ENCODE data around the gene ESF1.

The ESF1 gene

GRCh38 chr20:13784893-13785715 lies at the start of gene ESF1, which contains the start of gene NDUFAF5:
Gene ESF1, minus strand, starts transcription at chr20:13784919. Its CDS starts 1,779 bp downstream, at chr20:13783140.
Gene NDUFAF5, plus strand, starts transcription at chr20:13785028. Its CDS starts 41 bp downstream, at chr20:13785069.
- DNase-seq (ENCODE audit: low read depth in 2 of 2) = peak; percentile 91

- no peak for DNase-seq (ENCODE audit: low read depth in 2 of 2)
These were observed 46.8 kb upstream of the ESF1 start for GRCh38 chr20:13831476-13831875.

- DNase-seq (ENCODE audit: low read depth in 2 of 2) = no peak
These were observed 40.7 kb upstream of the ESF1 start for GRCh38 chr20:13825465-13825864.

- DNase-seq (ENCODE audit: low read depth in 2 of 2) = no peak
These were observed 39.7 kb upstream of the ESF1 start for GRCh38 chr20:13824459-13824858.

- DNase-seq (ENCODE audit: low read depth in 2 of 2) = no peak
These were observed 37.7 kb upstream of the ESF1 start for GRCh38 chr20:13822459-13822858.

GRCh38 chr20:13821876-13822275 lies 37.2 kb upstream of the ESF1 start:
- peak in 1 of 2 experiments; percentile 19 for DNase-seq (ENCODE audit: low read depth in 2 of 2)

- peak in 1 of 2 experiments; percentile 10 for DNase-seq (ENCODE audit: low read depth in 2 of 2)
These were observed 35.3 kb upstream of the ESF1 start for GRCh38 chr20:13819885-13820645.

- no peak for DNase-seq (ENCODE audit: low read depth in 2 of 2)
These were observed 32.6 kb upstream of the ESF1 start for GRCh38 chr20:13817342-13817741.

- no peak for DNase-seq (ENCODE audit: low read depth in 2 of 2)
These were observed 32.0 kb upstream of the ESF1 start for GRCh38 chr20:13816757-13817156.

GRCh38 chr20:13814672-13815071 lies 30.0 kb upstream of the ESF1 start:
- DNase-seq (ENCODE audit: low read depth in 2 of 2) = no peak

GRCh38 chr20:13813910-13814309 lies 29.2 kb upstream of the ESF1 start:
- DNase-seq (ENCODE audit: low read depth in 2 of 2) = no peak

- no peak for DNase-seq (ENCODE audit: low read depth in 2 of 2)
These were observed 25.7 kb upstream of the ESF1 start for GRCh38 chr20:13810446-13810845.

- DNase-seq (ENCODE audit: low read depth in 2 of 2) = no peak
These were observed 25.1 kb upstream of the ESF1 start for GRCh38 chr20:13809855-13810254.

- DNase-seq (ENCODE audit: low read depth in 2 of 2) = no peak
These were observed 24.7 kb upstream of the ESF1 start for GRCh38 chr20:13809373-13809772.

GRCh38 chr20:13800728-13801134 lies 16.0 kb upstream of the ESF1 start:
- DNase-seq (ENCODE audit: low read depth in 2 of 2) = peak; percentile 24 to 32

- no peak for DNase-seq (ENCODE audit: low read depth in 2 of 2)
These were observed 15.3 kb upstream of the ESF1 start for GRCh38 chr20:13799974-13800373.

GRCh38 chr20:13799040-13799439 lies 14.3 kb upstream of the ESF1 start:
- no peak for DNase-seq (ENCODE audit: low read depth in 2 of 2)

- DNase-seq (ENCODE audit: low read depth in 2 of 2) = no peak
These were observed 9.9 kb upstream of the ESF1 start for GRCh38 chr20:13794667-13795066.

GRCh38 chr20:13793001-13793400 lies 8.3 kb upstream of the ESF1 start:
- no peak for DNase-seq (ENCODE audit: low read depth in 2 of 2)

GRCh38 chr20:13791540-13792459 lies 7.1 kb upstream of the ESF1 start:
- no peak for DNase-seq (ENCODE audit: low read depth in 2 of 2)

- DNase-seq (ENCODE audit: low read depth in 2 of 2) = no peak
These were observed 6.0 kb upstream of the ESF1 start for GRCh38 chr20:13790708-13791107.
